NCI-H82 (cell line): Measurements from ENCODE around the gene PRPF8.
A peak's percentile ranks its signal among the peaks of the same experiment; 100 is the strongest.
"Not testable (repeated sequence)": the region's sequence is repeated elsewhere in the genome, so short reads cannot be mapped to it uniquely, and the experiment has no call there.

Experiments
- DNase-seq: peaks from one replicate; lab custom pipeline; 2025; lab: John Stamatoyannopoulos, UW

Gene PRPF8

GRCh38 chr17:1684378-1685189 lies at the start of gene PRPF8:
PRPF8 (minus strand) TSS chr17:1684867; CDS start chr17:1684571, 296 bp downstream.
- DNase-seq = peak; percentile 100

- no peak for DNase-seq
Observed at GRCh38 chr17:1733759-1734158, 49.1 kb upstream of the PRPF8 start.

- DNase-seq = no peak
Observed at GRCh38 chr17:1732833-1733321, 48.2 kb upstream of the PRPF8 start.

GRCh38 chr17:1732241-1732832 lies 47.7 kb upstream of the PRPF8 start:
- no peak for DNase-seq

- no peak for DNase-seq
Observed at GRCh38 chr17:1731194-1731506, 46.5 kb upstream of the PRPF8 start.

- peak; percentile 85 for DNase-seq
Observed at GRCh38 chr17:1730326-1731193, 45.9 kb upstream of the PRPF8 start.

- no peak for DNase-seq
Observed at GRCh38 chr17:1729966-1730325, 45.3 kb upstream of the PRPF8 start.

- no peak for DNase-seq
Observed at GRCh38 chr17:1727876-1728630, 43.4 kb upstream of the PRPF8 start.

- no peak for DNase-seq
Observed at GRCh38 chr17:1727258-1727789, 42.7 kb upstream of the PRPF8 start.

- no peak for DNase-seq
Observed at GRCh38 chr17:1726626-1727257, 42.1 kb upstream of the PRPF8 start.

- DNase-seq = no peak
Observed at GRCh38 chr17:1725642-1726511, 41.2 kb upstream of the PRPF8 start.

GRCh38 chr17:1724869-1725641 lies 40.4 kb upstream of the PRPF8 start:
- DNase-seq = no peak

- DNase-seq = peak; percentile 93
Observed at GRCh38 chr17:1724351-1724868, 39.7 kb upstream of the PRPF8 start, which contains the start of gene WDR81. WDR81 (plus strand) TSS chr17:1724704; CDS start chr17:1724960, 256 bp downstream.

- not testable (repeated sequence) for DNase-seq
Observed at GRCh38 chr17:1722022-1722421, 37.4 kb upstream of the PRPF8 start.

- peak; percentile 77 for DNase-seq
Observed at GRCh38 chr17:1720856-1721386, 36.3 kb upstream of the PRPF8 start.

- no peak for DNase-seq
Observed at GRCh38 chr17:1718362-1719165, 33.9 kb upstream of the PRPF8 start.

GRCh38 chr17:1716912-1717695 lies 32.4 kb upstream of the PRPF8 start:
- DNase-seq = peak; percentile 100
